Stomach (tissue), 4 donors: Measurements from ENCODE around the gene BASP1.

Experiments
- CTCF ChIP-seq, 7 experiments: fragments of 450-650 bp in 4 of 7; fragments of 200-600 bp in 3 of 7; sonication (generic) in 3 of 7; IDR thresholded peaks; one replicate each; pipeline ENCODE4 v1.5.1; 2016 to 2019; ENCODE audit warnings: antibody characterized with exemption in 7 of 7, control low read depth in 2 of 7, mild to moderate bottlenecking in 1 of 7
- EP300 ChIP-seq: sonication (generic); formaldehyde crosslinking; IDR thresholded peaks from one replicate; pipeline ENCODE4 v1.6.1; 2017; ENCODE audit warnings: antibody characterized with exemption
- POLR2A ChIP-seq, 4 donors: fragments of 450-650 bp; IDR thresholded peaks; one replicate each; pipeline ENCODE4 v1.6.1; 2016; ENCODE audit warnings: antibody characterized with exemption in 4 of 4, control low read depth in 2 of 4, mild to moderate bottlenecking in 1 of 4, moderate library complexity in 1 of 4
- POLR2AphosphoS5 ChIP-seq, 3 donors: sonication (generic); formaldehyde crosslinking; IDR thresholded peaks; one replicate each; pipeline ENCODE4 v1.6.1; 2016; ENCODE audit warnings: antibody characterized with exemption in 3 of 3

DNA sequence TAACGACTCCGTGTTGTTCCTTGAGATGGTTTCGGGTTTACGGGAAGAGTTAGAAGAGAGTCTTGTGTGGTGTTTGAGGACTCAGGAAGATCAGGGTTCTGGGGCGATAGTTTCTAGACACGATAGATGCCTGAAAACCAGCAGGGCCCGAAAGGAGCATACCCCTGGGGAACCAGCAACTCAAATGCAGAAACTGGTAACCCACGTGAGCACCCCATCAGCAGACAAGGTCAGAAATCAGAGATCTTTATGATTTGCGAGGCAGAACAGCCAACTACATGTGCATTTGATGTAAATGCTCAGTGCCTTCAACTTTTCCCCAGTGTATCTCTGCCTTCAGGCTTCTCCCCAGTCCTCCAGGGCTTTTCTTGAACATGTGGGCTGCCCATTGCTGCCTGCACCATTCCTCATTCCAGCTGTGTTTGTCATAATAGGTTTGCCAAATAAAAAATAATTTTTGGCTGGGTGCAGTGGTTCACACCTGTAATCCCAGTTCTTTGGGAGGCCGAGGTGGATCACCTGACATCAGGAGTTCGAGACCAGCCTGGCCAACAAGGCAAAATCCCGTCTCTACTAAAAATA is 75.1 kb downstream of the BASP1 start:
- no peak for TF ChIP-seq CTCF (IDR thresholded peaks at IDR 0.05)
- TF ChIP-seq POLR2AphosphoS5 (IDR thresholded peaks at IDR 0.05) = no peak
- no peak for TF ChIP-seq POLR2A (IDR thresholded peaks at IDR 0.05)
- TF ChIP-seq EP300 = no peak
